CD4-positive, alpha-beta T cell (primary cell): ENCODE data around the gene KCND2. TPM values are rescaled to one million over a fixed set of nuclear protein-coding genes. Genes with fewer than 3 reads are reported as not detected.

Experiments used
- ATAC-seq: fragments of 200-7000 bp; cut with Tn5 transposase; one replicate; pipeline ENCODE4 v1.10.0; 2022; ENCODE audit warnings: mild to moderate bottlenecking; ENCODE audit not compliant: poor library complexity
- CTCF ChIA-PET: fragments of 350-600 bp; sonication (Branson Sonifier 250); formaldehyde crosslinking; loops from one replicate; lab custom pipeline; 2021; ENCODE audit warnings: antibody characterized with exemption, inconsistent platforms; lab: Charles Lee
- POLR2A ChIA-PET: fragments of 350-600 bp; sonication (Branson Sonifier 250); formaldehyde crosslinking; loops from one replicate; lab custom pipeline; 2021; ENCODE audit warnings: antibody characterized with exemption, inconsistent platforms; lab: Charles Lee
- DNase-seq, 14 experiments: peaks; one replicate each; pipeline ENCODE4 v3.0.0-alpha.2; 2013 to 2020; ENCODE audit warnings: mixed read lengths in 2 of 14
- H3K27ac ChIP-seq, 2 donors: one replicate each; pipeline versions ENCODE4 v1.5.1 to v1.7.0; 2013; ENCODE audit warnings: low read length in 2 of 2, low read depth in 1 of 2, mild to moderate bottlenecking in 1 of 2
- H3K27me3 ChIP-seq, 2 experiments: 1 replicate in 1 of 2; 2 replicates in 1 of 2; pipeline versions ENCODE4 v1.6.1 to v1.7.0; 2013; ENCODE audit warnings: low read length in 2 of 2, control low read depth in 1 of 2, mild to moderate bottlenecking in 1 of 2, moderate library complexity in 1 of 2; ENCODE audit not compliant: insufficient read depth in 2 of 2, control insufficient read depth in 1 of 2
- H3K36me3 ChIP-seq: one replicate; pipeline ENCODE4 v1.6.1; 2013; ENCODE audit warnings: low read length, control low read depth; ENCODE audit not compliant: insufficient read depth
- H3K4me1 ChIP-seq: one replicate; pipeline ENCODE4 v1.6.1; 2013; ENCODE audit warnings: low read length, control low read depth; ENCODE audit not compliant: insufficient read depth
- H3K4me3 ChIP-seq: one replicate; pipeline ENCODE4 v1.5.1; 2013; ENCODE audit warnings: mild to moderate bottlenecking, low read length, moderate library complexity
- H3K9me3 ChIP-seq, 2 experiments: 1 replicate in 1 of 2; 2 replicates in 1 of 2; pipeline versions ENCODE4 v1.6.1 to v1.7.0; 2013; ENCODE audit warnings: low read length in 2 of 2, mild to moderate bottlenecking in 2 of 2, control low read depth in 1 of 2, moderate library complexity in 1 of 2; ENCODE audit not compliant: control insufficient read depth in 1 of 2, insufficient read depth in 1 of 2
- H3K27ac Mint-ChIP-seq: one replicate; pipeline ENCODE4 v1.8.0; 2020; ENCODE audit warnings: mixed read lengths
- H3K27me3 Mint-ChIP-seq: one replicate; pipeline ENCODE4 v1.8.0; 2021; ENCODE audit warnings: mixed read lengths
- H3K36me3 Mint-ChIP-seq: one replicate; pipeline ENCODE4 v1.8.0; 2021; ENCODE audit warnings: low read depth, mixed read lengths
- H3K4me1 Mint-ChIP-seq: one replicate; pipeline ENCODE4 v1.8.0; 2021; ENCODE audit warnings: low read depth, mixed read lengths
- H3K4me3 Mint-ChIP-seq: one replicate; pipeline ENCODE4 v1.8.0; 2020; ENCODE audit warnings: mild to moderate bottlenecking, mixed read lengths
- H3K9me3 Mint-ChIP-seq: one replicate; pipeline ENCODE4 v1.8.0; 2020; ENCODE audit warnings: mixed read lengths
- CTCF ChIP-seq: fragments of 200-600 bp; IDR thresholded peaks from one replicate; pipeline ENCODE4 v1.8.0; 2022; ENCODE audit warnings: antibody characterized with exemption, mild to moderate bottlenecking
- intact Hi-C, 2 experiments: fragments of 100-400 bp; cut with DNase I in 1 of 2; cut with micrococcal nuclease in 1 of 2; formaldehyde crosslinking; loops; one replicate each; pipeline versions ENCODE4 v1.15.1 to v1.9.0; 2023 to 2025; cut with DNase I, micrococcal nuclease
- total RNA-seq, 174 experiments: library from RNA in 2 of 174; stranded (reverse) in 2 of 174; gene quantifications; one replicate each; pipeline ENCODE4 v1.2.3 and lab custom pipeline; 2021 to 2026

The KCND2 gene
- total RNA-seq, 2 experiments from 2014 or later = not detected

DNA sequence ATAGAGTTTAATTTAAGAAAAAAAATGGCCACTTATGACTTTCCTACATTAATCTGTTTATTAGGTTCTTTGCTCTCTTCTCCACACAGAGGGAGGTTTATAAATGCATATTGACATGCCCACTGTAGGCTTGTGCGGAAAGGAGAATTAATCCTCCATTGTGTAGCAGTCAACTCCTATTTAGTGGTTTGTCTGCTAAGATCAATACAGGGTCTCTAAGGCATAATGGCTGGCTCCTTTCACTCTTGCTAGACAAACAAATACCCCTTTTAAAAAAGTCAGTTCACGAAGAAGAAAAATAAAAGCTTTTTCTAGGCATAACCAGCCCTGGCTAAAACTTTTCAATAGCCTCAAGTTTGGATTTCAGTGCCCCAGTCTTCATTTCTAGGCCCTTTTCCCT, 443.3 kb downstream of the KCND2 start:
- Mint-ChIP-seq H3K4me1 (no peaks in the 10 kb centered on the region), H3K27me3 (no peaks in the 10 kb centered on the region), H3K4me3 (no peak overlapping the region), H3K36me3 (no peaks in the 10 kb centered on the region), H3K27ac (no peak overlapping the region), H3K9me3 (no peaks in the 10 kb centered on the region)
- no peak for DNase-seq
- TF ChIP-seq CTCF = no peak
- Histone ChIP-seq H3K9me3 (no peaks in the 10 kb centered on the region), H3K27me3 (no peaks in the 10 kb centered on the region), H3K4me1 (no peaks in the 10 kb centered on the region), H3K4me3 (no peak overlapping the region), H3K27ac (no peak overlapping the region), H3K36me3 (no peaks in the 10 kb centered on the region)
- ChIA-PET CTCF (no interaction called here), POLR2A (no interaction called here)
- ATAC-seq = no peak
- intact Hi-C loops = no loop called here

DNA sequence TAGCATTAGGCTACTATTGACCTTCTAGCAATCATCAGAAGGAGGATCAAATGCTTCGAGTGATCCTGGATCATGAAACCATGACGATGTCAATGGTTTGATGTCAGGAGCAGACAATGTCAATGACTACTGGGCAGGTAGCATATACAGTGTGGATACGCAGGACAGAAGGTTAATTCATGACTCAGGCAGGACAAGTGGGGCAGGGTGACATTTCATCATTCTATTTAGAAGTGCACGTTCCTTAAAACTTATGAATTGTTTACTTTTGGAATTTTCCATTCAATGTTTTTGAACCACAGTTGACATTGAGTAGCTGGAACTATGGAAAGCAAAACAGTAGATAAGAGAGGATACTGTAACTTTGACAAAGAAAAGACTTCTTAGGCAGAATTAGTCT, 444.2 kb downstream of the KCND2 start:
- H3K36me3 Mint-ChIP-seq = no peaks in the 10 kb centered on the region
- no peak overlapping the region for H3K27ac Mint-ChIP-seq
- ATAC-seq (no peak), DNase-seq (no peak)
- Histone ChIP-seq H3K9me3 (no peaks in the 10 kb centered on the region), H3K27me3 (no peaks in the 10 kb centered on the region), H3K4me3 (no peak overlapping the region), H3K4me1 (no peaks in the 10 kb centered on the region), H3K27ac (no peak overlapping the region), H3K36me3 (no peaks in the 10 kb centered on the region)
- intact Hi-C loops = no loop called here
- no peak for TF ChIP-seq CTCF
- no peaks in the 10 kb centered on the region for H3K4me1 Mint-ChIP-seq
- no peaks in the 10 kb centered on the region for H3K27me3 Mint-ChIP-seq
- ChIA-PET CTCF (no interaction called here), POLR2A (no interaction called here)
- H3K9me3 Mint-ChIP-seq = no peaks in the 10 kb centered on the region
- no peak overlapping the region for H3K4me3 Mint-ChIP-seq

GRCh38 chr7:120718361-120718760, 445.4 kb downstream of the KCND2 start:
- H3K4me3 Mint-ChIP-seq = no peak overlapping the region
- H3K9me3 Mint-ChIP-seq = no peaks in the 10 kb centered on the region
- H3K4me1 ChIP-seq = no peaks in the 10 kb centered on the region
- H3K27ac Mint-ChIP-seq = no peak overlapping the region
- DNase-seq (no peak), ATAC-seq (no peak)
- H3K36me3 Mint-ChIP-seq = no peaks in the 10 kb centered on the region
- intact Hi-C loops = no loop called here
- POLR2A ChIA-PET = no interaction called here
- no peaks in the 10 kb centered on the region for H3K36me3 ChIP-seq
- H3K27me3 Mint-ChIP-seq = no peaks in the 10 kb centered on the region
- no peaks in the 10 kb centered on the region for H3K27me3 ChIP-seq
- H3K4me3 ChIP-seq = no peak overlapping the region
- no peak overlapping the region for H3K27ac ChIP-seq
- no peaks in the 10 kb centered on the region for H3K4me1 Mint-ChIP-seq
- no peaks in the 10 kb centered on the region for H3K9me3 ChIP-seq
- CTCF ChIA-PET = no interaction called here
- no peak for TF ChIP-seq CTCF
